ENCODE data around the gene LAX1. TPM values are rescaled to one million over a fixed set of nuclear protein-coding genes. Genes with fewer than 3 reads are reported as not detected.

The LAX1 gene
- total RNA-seq, 1 experiment from 2014 or later = not detected

DNA sequence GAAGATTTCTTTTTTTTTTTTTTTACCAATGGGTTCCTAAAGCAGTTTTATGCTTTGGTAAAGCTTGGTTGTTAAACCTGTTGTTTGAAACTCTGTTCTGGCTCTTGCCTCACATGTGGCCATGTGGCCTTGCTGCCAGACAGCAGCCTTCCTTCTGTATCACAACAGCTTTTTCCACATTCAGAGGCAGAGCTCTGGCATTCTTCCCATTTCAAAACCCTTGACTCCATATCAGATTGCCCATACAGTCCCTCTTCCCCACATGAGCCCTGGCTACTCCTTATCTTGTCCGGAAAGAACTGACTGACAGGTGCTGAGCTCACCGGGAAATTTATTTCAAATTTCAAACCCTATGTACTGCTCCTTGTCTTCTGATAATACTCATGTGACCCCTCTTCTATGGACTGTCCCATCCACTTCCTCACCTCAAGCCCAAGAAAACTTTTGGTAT is 38.5 kb upstream of the LAX1 start (continued):
- TF ChIP-seq, protein P1, sequence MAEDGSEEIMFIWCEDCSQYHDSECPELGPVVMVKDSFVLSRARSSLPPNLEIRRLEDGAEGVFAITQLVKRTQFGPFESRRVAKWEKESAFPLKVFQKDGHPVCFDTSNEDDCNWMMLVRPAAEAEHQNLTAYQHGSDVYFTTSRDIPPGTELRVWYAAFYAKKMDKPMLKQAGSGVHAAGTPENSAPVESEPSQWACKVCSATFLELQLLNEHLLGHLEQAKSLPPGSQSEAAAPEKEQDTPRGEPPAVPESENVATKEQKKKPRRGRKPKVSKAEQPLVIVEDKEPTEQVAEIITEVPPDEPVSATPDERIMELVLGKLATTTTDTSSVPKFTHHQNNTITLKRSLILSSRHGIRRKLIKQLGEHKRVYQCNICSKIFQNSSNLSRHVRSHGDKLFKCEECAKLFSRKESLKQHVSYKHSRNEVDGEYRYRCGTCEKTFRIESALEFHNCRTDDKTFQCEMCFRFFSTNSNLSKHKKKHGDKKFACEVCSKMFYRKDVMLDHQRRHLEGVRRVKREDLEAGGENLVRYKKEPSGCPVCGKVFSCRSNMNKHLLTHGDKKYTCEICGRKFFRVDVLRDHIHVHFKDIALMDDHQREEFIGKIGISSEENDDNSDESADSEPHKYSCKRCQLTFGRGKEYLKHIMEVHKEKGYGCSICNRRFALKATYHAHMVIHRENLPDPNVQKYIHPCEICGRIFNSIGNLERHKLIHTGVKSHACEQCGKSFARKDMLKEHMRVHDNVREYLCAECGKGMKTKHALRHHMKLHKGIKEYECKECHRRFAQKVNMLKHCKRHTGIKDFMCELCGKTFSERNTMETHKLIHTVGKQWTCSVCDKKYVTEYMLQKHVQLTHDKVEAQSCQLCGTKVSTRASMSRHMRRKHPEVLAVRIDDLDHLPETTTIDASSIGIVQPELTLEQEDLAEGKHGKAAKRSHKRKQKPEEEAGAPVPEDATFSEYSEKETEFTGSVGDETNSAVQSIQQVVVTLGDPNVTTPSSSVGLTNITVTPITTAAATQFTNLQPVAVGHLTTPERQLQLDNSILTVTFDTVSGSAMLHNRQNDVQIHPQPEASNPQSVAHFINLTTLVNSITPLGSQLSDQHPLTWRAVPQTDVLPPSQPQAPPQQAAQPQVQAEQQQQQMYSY (CRISPR knock-in tag; IDR thresholded peaks at IDR 0.05) = no peak
- no peak for TF ChIP-seq SMAD4 (CRISPR knock-in tag; IDR thresholded peaks at IDR 0.05)

DNA sequence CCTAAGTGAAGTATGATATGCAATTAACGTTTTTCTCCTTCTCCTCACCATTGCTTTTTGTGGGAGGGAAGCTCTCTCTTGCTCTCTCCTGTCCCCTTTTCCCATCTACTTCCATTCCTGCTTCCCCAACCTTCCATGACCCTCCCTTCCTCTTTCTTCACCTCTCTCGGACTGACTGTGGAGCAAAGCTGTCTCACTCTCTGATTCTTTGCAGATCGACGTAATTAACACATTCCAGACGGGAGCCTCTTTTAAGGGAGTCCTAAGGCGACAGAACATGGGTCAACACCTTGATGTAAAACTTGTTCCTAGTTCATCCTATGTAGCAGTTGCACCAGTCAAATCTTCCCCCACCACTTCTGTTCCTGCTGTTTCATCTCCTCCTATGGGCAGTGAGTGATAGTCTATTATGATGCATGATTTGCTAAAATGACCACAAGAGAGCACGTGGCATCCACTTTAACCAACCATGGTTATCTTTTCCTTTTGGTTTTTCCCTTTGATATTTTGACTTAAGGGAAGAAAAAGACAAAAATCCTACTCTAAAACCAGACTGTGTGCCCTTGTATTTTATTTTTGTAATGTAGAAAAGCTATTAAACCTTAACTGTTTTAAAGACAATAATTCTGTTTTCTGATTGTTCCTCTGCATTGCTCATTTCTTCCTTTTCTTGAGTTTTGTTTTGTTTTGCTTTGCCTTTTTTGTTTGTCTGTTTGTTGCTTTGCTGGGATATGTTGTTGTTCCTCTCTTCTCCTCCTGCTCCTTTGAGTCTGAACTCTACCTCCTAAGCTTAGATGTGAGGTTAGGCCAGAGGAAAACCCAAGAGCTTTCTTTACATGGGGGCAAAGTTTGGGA is 31.7 kb upstream of the LAX1 start:
- CTCF ChIA-PET = interaction anchor here (0.6 kb wide), 1 partner anchor 31 kb away, joined by 3 read pairs; no protein-coding TSS in a partner anchor
- Mint-ChIP-seq H3K4me3 (no peak overlapping the region), H3K36me3 (no peaks in the 10 kb centered on the region), H3K27me3 (ENCODE audit: low read depth) (no peaks in the 10 kb centered on the region), H3K4me1 (peaks cover 13% of the 10 kb centered on the region), H3K27ac (peak overlapping the region; percentile 27; the same call in 1 of the 2 replicates), H3K9me3 (no peaks in the 10 kb centered on the region)
- ATAC-seq = peak; percentile 32; the same call in 1 of the 2 replicates
- no peak for DNase-seq (ENCODE audit: low spot score)
- POLR2A ChIA-PET = interaction anchor here (1.1 kb wide), 1 partner anchor 12 kb away, joined by 3 read pairs; no protein-coding TSS in a partner anchor
- TF ChIP-seq KAT7 (CRISPR knock-in tag; IDR thresholded peaks at IDR 0.05; ENCODE audit: borderline replicate concordance) (no peak), CREM (CRISPR knock-in tag; IDR thresholded peaks at IDR 0.05) (no peak), ZBTB21 (CRISPR knock-in tag; IDR thresholded peaks at IDR 0.05; ENCODE audit: borderline replicate concordance) (no peak), ZNF317 (CRISPR knock-in tag; IDR thresholded peaks at IDR 0.05; ENCODE audit: borderline replicate concordance, low read depth) (no peak), ELF4 (CRISPR knock-in tag; IDR thresholded peaks at IDR 0.05; ENCODE audit: low read depth) (no peak), SOX15 (CRISPR knock-in tag; IDR thresholded peaks at IDR 0.05) (no peak), HMGA2 (CRISPR knock-in tag; IDR thresholded peaks at IDR 0.05) (no peak), SMAD3 (CRISPR knock-in tag; IDR thresholded peaks at IDR 0.05; ENCODE audit: borderline replicate concordance) (no peak), GABPB1 (CRISPR knock-in tag; IDR thresholded peaks at IDR 0.05) (no peak), RORB (CRISPR knock-in tag; IDR thresholded peaks at IDR 0.05) (no peak), NR3C1 (CRISPR knock-in tag; conservative IDR thresholded peaks at IDR 0.05; ENCODE audit: low read depth) (no peak)
- TF ChIP-seq, protein P2, sequence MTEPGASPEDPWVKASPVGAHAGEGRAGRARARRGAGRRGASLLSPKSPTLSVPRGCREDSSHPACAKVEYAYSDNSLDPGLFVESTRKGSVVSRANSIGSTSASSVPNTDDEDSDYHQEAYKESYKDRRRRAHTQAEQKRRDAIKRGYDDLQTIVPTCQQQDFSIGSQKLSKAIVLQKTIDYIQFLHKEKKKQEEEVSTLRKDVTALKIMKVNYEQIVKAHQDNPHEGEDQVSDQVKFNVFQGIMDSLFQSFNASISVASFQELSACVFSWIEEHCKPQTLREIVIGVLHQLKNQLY (CRISPR knock-in tag; IDR thresholded peaks at IDR 0.05) = no peak
- TF ChIP-seq, protein P3, sequence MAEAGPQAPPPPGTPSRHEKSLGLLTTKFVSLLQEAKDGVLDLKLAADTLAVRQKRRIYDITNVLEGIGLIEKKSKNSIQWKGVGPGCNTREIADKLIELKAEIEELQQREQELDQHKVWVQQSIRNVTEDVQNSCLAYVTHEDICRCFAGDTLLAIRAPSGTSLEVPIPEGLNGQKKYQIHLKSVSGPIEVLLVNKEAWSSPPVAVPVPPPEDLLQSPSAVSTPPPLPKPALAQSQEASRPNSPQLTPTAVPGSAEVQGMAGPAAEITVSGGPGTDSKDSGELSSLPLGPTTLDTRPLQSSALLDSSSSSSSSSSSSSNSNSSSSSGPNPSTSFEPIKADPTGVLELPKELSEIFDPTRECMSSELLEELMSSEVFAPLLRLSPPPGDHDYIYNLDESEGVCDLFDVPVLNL (CRISPR knock-in tag; IDR thresholded peaks at IDR 0.05; ENCODE audit: borderline replicate concordance, low read depth) = no peak
- TF ChIP-seq, protein P4, sequence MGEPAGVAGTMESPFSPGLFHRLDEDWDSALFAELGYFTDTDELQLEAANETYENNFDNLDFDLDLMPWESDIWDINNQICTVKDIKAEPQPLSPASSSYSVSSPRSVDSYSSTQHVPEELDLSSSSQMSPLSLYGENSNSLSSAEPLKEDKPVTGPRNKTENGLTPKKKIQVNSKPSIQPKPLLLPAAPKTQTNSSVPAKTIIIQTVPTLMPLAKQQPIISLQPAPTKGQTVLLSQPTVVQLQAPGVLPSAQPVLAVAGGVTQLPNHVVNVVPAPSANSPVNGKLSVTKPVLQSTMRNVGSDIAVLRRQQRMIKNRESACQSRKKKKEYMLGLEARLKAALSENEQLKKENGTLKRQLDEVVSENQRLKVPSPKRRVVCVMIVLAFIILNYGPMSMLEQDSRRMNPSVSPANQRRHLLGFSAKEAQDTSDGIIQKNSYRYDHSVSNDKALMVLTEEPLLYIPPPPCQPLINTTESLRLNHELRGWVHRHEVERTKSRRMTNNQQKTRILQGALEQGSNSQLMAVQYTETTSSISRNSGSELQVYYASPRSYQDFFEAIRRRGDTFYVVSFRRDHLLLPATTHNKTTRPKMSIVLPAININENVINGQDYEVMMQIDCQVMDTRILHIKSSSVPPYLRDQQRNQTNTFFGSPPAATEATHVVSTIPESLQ (CRISPR knock-in tag; IDR thresholded peaks at IDR 0.05) = no peak
- TF ChIP-seq, protein P5, sequence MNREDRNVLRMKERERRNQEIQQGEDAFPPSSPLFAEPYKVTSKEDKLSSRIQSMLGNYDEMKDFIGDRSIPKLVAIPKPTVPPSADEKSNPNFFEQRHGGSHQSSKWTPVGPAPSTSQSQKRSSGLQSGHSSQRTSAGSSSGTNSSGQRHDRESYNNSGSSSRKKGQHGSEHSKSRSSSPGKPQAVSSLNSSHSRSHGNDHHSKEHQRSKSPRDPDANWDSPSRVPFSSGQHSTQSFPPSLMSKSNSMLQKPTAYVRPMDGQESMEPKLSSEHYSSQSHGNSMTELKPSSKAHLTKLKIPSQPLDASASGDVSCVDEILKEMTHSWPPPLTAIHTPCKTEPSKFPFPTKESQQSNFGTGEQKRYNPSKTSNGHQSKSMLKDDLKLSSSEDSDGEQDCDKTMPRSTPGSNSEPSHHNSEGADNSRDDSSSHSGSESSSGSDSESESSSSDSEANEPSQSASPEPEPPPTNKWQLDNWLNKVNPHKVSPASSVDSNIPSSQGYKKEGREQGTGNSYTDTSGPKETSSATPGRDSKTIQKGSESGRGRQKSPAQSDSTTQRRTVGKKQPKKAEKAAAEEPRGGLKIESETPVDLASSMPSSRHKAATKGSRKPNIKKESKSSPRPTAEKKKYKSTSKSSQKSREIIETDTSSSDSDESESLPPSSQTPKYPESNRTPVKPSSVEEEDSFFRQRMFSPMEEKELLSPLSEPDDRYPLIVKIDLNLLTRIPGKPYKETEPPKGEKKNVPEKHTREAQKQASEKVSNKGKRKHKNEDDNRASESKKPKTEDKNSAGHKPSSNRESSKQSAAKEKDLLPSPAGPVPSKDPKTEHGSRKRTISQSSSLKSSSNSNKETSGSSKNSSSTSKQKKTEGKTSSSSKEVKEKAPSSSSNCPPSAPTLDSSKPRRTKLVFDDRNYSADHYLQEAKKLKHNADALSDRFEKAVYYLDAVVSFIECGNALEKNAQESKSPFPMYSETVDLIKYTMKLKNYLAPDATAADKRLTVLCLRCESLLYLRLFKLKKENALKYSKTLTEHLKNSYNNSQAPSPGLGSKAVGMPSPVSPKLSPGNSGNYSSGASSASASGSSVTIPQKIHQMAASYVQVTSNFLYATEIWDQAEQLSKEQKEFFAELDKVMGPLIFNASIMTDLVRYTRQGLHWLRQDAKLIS (CRISPR knock-in tag; IDR thresholded peaks at IDR 0.05; ENCODE audit: borderline replicate concordance) = no peak
- TF ChIP-seq, protein P6, sequence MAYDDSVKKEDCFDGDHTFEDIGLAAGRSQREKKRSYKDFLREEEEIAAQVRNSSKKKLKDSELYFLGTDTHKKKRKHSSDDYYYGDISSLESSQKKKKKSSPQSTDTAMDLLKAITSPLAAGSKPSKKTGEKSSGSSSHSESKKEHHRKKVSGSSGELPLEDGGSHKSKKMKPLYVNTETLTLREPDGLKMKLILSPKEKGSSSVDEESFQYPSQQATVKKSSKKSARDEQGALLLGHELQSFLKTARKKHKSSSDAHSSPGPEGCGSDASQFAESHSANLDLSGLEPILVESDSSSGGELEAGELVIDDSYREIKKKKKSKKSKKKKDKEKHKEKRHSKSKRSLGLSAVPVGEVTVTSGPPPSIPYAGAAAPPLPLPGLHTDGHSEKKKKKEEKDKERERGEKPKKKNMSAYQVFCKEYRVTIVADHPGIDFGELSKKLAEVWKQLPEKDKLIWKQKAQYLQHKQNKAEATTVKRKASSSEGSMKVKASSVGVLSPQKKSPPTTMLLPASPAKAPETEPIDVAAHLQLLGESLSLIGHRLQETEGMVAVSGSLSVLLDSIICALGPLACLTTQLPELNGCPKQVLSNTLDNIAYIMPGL (CRISPR knock-in tag; IDR thresholded peaks at IDR 0.05) = no peak
- TF ChIP-seq, protein P7, sequence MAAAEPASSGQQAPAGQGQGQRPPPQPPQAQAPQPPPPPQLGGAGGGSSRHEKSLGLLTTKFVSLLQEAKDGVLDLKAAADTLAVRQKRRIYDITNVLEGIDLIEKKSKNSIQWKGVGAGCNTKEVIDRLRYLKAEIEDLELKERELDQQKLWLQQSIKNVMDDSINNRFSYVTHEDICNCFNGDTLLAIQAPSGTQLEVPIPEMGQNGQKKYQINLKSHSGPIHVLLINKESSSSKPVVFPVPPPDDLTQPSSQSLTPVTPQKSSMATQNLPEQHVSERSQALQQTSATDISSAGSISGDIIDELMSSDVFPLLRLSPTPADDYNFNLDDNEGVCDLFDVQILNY (CRISPR knock-in tag; IDR thresholded peaks at IDR 0.05) = no peak
